Heart right ventricle (tissue), 16 donors: ENCODE measurements around the gene GAD2. TPM values are rescaled to one million over a fixed set of nuclear protein-coding genes. Genes with fewer than 3 reads are reported as not detected.

Source experiments
- ATAC-seq, 8 donors: fragments of 200-7000 bp; cut with Tn5 transposase; one replicate each; pipeline ENCODE4 v1.9.1; 2020; ENCODE audit warnings: mild to moderate bottlenecking in 8 of 8, moderate library complexity in 8 of 8, moderate number of reproducible peaks in 1 of 8
- DNase-seq, 2 donors: peaks; one replicate each; pipeline ENCODE4 v3.0.0-alpha.2; 2020
- H3K27ac ChIP-seq, 10 donors: fragments of 200-600 bp; sonication (generic) in 2 of 10; one replicate each; pipeline versions ENCODE4 v1.5.0 to v1.8.0; 2020 to 2022; ENCODE audit warnings: mild to moderate bottlenecking in 3 of 10
- H3K27me3 ChIP-seq, 7 donors: fragments of 200-600 bp; one replicate each; pipeline ENCODE4 v1.8.0; 2021 to 2022; ENCODE audit warnings: mild to moderate bottlenecking in 2 of 7
- H3K36me3 ChIP-seq, 9 donors: fragments of 200-600 bp; sonication (generic) in 1 of 9; one replicate each; pipeline versions ENCODE4 v1.5.0 to v1.8.0; 2020 to 2022; ENCODE audit warnings: mild to moderate bottlenecking in 2 of 9
- H3K4me1 ChIP-seq, 9 donors: fragments of 200-600 bp; sonication (generic) in 1 of 9; one replicate each; pipeline versions ENCODE4 v1.5.0 to v1.8.0; 2020 to 2022; ENCODE audit warnings: mild to moderate bottlenecking in 4 of 9
- H3K4me3 ChIP-seq, 10 donors: fragments of 200-600 bp; sonication (generic) in 2 of 10; one replicate each; pipeline versions ENCODE4 v1.5.0 to v1.8.0; 2020 to 2022; ENCODE audit warnings: mild to moderate bottlenecking in 7 of 10, moderate library complexity in 2 of 10
- H3K9me3 ChIP-seq, 11 donors: fragments of 200-600 bp in 10 of 11; sonication (generic) in 2 of 11; one replicate each; pipeline versions ENCODE4 v1.5.0 to v1.8.0; 2013 to 2022; ENCODE audit warnings: mild to moderate bottlenecking in 2 of 11, control low read depth in 1 of 11, moderate library complexity in 1 of 11
- WGBS, 2 donors: extraction: QIAGEN DNeasy Blood & Tissue Kit; methylation state at CpG; one replicate each; pipeline ENCODE4 v1.1.7; 2013; ENCODE audit warnings: inconsistent platforms in 1 of 2; 5-methylcytosine and 5-hydroxymethylcytosine counted together
- intact Hi-C, 10 donors: fragments of 100-400 bp; cut with DNase I; formaldehyde crosslinking; loops; one replicate each; pipeline versions ENCODE4 v1.11.1 to v1.14.2; 2022
- polyA plus RNA-seq, 2 donors: library from polyadenylated mRNA; stranded (reverse); fragments of 200-250 nt; gene quantifications; one replicate each; pipeline ENCODE4 v1.2.3, GENCODE V29; 2013
- total RNA-seq, 10 donors: library from RNA; stranded (reverse); fragmentation: NEBNext Ultra II Directional in 3 of 10; extraction: Animal tissue kit (Norgen Biotek cat#: 25700) in 3 of 10; gene quantifications; one replicate each; pipeline versions ENCODE4 v1.2.1 to v1.2.4, GENCODE V29; 2021 to 2023
- TF ChIP-seq, protein P1 (sequence below), 9 donors: fragments of 200-600 bp; sonication (generic) in 2 of 9; IDR thresholded peaks; one replicate each; pipeline versions ENCODE4 v1.5.0 to v1.8.0; 2021 to 2022; ENCODE audit warnings: antibody characterized with exemption in 9 of 9, mild to moderate bottlenecking in 5 of 9, moderate library complexity in 1 of 9
- donor health status: Arrhythmogenic right ventricular cardiomyopathy.
- donor health status: ischemic (EF 13 %, LVEDD 7.1; RV severe dilation, severe dysfunction).
- donor health status: healthy with polysubstance abuse.
- donor health status: DM: no; HTN: yes; CAD: no.
- donor health status: DM: no; HTN: no; CAD: no.
- donor health status: ischemic (EF 25% LVEDD 6.9; RV normal size, moderate dysfunction).
- donor health status: ischemic (EF 25% LVEDD 5.7; RV mildly dilated, moderate dysfunction).
- donor health status: healthy.
- donor health status: DM: yes; HTN: yes; CAD: no.
- donor health status: Ischemic cardiomyopathy.
- donor health status: ischemic (EF 35%, LVEDD 5.7; RV mildly dilated, moderate dysfunction).
- donor health status: nonischemic (EF 11% LVEDD 7.7; RV severe dilation, severe dysfunction).
- donor health status: DM: yes; HTN: yes; CAD: no.
- donor health status: PGD.
- donor health status: ischemic (EF 29% LVEDD 5.4; RV normal size, mild dysfunction).
- donor health status: nonischemic (EF 23%, LVEDD 6.1; RV moderate dilation, normal function).

GAD2 gene
- total and polyA plus RNA-seq, 12 donors, result not detected

DNA sequence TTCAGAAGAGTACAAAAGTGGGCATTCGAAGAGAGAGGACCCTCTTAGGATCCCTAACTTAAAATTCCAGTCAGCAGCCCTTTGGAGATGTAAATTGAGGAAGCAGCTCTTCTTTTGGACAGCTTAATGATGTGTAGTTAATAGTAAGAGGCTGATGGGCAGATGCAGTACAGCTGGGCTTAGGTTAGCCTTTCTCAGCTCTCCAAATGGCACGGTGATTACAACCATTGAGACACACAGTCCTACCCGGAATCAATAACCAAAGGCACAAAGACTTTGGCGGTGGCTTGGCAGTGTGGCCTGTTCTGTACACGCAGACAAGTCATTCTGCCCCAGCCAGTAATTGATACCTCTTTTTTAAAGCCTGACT, 26.8 kb downstream of the GAD2 start:
- Histone ChIP-seq H3K27ac (no peak overlapping the region), H3K9me3 (no peaks in the 10 kb centered on the region), H3K4me1 (no peaks in the 10 kb centered on the region), H3K27me3 (peaks cover 0 to 5% (median 0%) of the 10 kb centered on the region in 7 donors), H3K36me3 (no peaks in the 10 kb centered on the region), H3K4me3 (no peak overlapping the region)
- DNase-seq (no peak), ATAC-seq (no peak)
- intact Hi-C loops, result no loop called here
- TF ChIP-seq, protein P1, sequence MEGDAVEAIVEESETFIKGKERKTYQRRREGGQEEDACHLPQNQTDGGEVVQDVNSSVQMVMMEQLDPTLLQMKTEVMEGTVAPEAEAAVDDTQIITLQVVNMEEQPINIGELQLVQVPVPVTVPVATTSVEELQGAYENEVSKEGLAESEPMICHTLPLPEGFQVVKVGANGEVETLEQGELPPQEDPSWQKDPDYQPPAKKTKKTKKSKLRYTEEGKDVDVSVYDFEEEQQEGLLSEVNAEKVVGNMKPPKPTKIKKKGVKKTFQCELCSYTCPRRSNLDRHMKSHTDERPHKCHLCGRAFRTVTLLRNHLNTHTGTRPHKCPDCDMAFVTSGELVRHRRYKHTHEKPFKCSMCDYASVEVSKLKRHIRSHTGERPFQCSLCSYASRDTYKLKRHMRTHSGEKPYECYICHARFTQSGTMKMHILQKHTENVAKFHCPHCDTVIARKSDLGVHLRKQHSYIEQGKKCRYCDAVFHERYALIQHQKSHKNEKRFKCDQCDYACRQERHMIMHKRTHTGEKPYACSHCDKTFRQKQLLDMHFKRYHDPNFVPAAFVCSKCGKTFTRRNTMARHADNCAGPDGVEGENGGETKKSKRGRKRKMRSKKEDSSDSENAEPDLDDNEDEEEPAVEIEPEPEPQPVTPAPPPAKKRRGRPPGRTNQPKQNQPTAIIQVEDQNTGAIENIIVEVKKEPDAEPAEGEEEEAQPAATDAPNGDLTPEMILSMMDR (IDR thresholded peaks at IDR 0.05), result no peak
- 79 to 83% methylated on average over 5 of the region's 5 CpGs for whole genome bisulfite sequencing, 2 donors

DNA sequence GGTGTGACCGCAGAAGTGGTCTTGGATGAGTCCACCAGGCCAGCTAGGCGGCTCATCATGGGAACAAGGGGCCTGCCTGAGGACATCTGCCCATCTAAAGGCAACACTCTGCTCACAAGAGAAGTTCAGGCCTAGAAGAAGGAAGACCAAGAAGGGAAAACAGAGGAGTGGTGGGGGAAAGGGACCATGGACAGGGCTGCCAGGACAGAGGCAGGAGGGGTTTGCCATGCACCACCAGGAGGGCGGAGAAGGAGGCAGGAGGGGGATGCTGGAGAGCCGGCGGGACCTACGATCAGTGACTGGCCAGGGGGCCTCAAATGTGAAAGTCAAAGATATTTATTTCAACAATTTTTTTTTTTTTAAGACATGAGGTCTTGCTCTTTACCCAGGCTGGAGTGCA, 33.1 kb downstream of the GAD2 start:
- TF ChIP-seq, protein P1 (IDR thresholded peaks at IDR 0.05), result no peak
- ATAC-seq (no peak), DNase-seq (no peak)
- Histone ChIP-seq H3K9me3 (no peaks in the 10 kb centered on the region), H3K4me1 (no peaks in the 10 kb centered on the region), H3K4me3 (no peak overlapping the region), H3K36me3 (no peaks in the 10 kb centered on the region), H3K27ac (no peak overlapping the region), H3K27me3 (peaks cover 0 to 10% (median 0%) of the 10 kb centered on the region in 7 donors)
- WGBS, 2 donors, result 85 to 86% methylated on average over 6 of the region's 6 CpGs
- intact Hi-C loops, result no loop called here

DNA sequence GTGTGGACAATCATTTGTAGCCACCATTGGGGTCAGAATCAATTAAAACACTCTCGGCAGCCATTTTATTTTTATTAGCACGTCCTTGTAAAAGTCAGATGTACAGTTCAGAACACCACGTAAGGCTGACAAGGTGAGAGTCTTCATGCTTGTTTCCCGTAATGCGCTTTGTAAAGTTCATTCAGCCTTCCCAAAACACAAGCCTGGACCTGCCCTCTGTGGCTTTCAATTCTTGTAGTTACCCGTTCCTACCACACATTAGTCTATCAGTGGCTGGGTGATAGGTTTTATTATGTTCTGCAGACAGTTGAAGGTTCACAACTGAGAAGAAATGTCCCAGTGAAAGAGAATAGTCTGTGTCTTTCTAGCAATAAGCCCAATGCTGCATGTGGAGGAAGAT, 35.4 kb downstream of the GAD2 start:
- Histone ChIP-seq H3K4me1 (no peaks in the 10 kb centered on the region), H3K4me3 (no peak overlapping the region), H3K27ac (no peak overlapping the region), H3K9me3 (no peaks in the 10 kb centered on the region), H3K36me3 (no peaks in the 10 kb centered on the region), H3K27me3 (peaks cover 0 to 8% (median 0%) of the 10 kb centered on the region in 7 donors)
- ATAC-seq, result no peak
- TF ChIP-seq, protein P1 (IDR thresholded peaks at IDR 0.05), result no peak
- WGBS, 2 donors, result 89 to 90% methylated on average over 6 of the region's 6 CpGs
- intact Hi-C loops, result no loop called here
- no peak for DNase-seq

DNA sequence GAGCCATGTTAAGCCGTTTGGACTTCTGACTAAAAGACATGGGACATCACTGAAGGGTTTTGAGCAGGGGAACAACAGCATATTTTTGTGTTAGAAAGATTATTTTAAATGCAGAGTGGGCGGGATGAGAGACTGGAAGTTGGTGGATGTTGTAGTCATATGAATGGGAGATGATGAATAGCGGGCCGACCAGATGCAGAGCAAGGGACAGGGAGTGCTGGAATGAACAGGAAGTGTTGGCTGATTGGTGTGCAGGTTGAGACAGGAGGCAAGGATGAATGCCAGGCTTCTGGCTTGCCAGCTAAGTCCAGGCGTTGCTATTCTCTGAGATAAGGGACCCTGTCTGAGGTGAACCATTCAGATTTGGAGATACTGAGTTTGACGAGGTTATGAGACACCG, 38.0 kb downstream of the GAD2 start:
- intact Hi-C loops, result no loop called here
- peaks cover 0 to 8% (median 0%) of the 10 kb centered on the region in 7 donors for H3K27me3 ChIP-seq
- no peaks in the 10 kb centered on the region for H3K9me3 ChIP-seq
- H3K27ac ChIP-seq, result no peak overlapping the region
- H3K4me1 ChIP-seq, result no peaks in the 10 kb centered on the region
- H3K36me3 ChIP-seq, result no peaks in the 10 kb centered on the region
- ATAC-seq, result no peak
- DNase-seq, result no peak
- no peak overlapping the region for H3K4me3 ChIP-seq
- TF ChIP-seq, protein P1 (IDR thresholded peaks at IDR 0.05), result no peak
- 70 to 71% methylated on average over 7 of the region's 7 CpGs for WGBS, 2 donors
